BE2C (cell line): ENCODE results near the gene MRPS14.

Experiments
- DNase-seq: peaks from one replicate; pipeline ENCODE4 v3.0.0-alpha.2; 2020
- H3K27me3 ChIP-seq: fragments of 250-450 bp; sonication (Bioruptor Pico); 2 replicates; pipeline ENCODE4 v1.5.1; 2020; ENCODE audit warnings: mild to moderate bottlenecking
- H3K36me3 ChIP-seq: fragments of 250-450 bp; sonication (Bioruptor Pico); 2 replicates; pipeline ENCODE4 v1.5.1; 2020; ENCODE audit warnings: mild to moderate bottlenecking
- H3K4me1 ChIP-seq: fragments of 250-450 bp; sonication (Bioruptor Pico); 2 replicates; pipeline ENCODE4 v1.5.1; 2020
- H3K4me3 ChIP-seq: 2 replicates; pipeline ENCODE4 v1.5.1; 2011; ENCODE audit warnings: low read depth, low read length
- H3K9me3 ChIP-seq: fragments of 250-450 bp; sonication (Bioruptor Pico); 2 replicates; pipeline ENCODE4 v1.5.1; 2020
- CTCF ChIP-seq: IDR thresholded peaks from 2 replicates; pipeline ENCODE4 v1.5.1; 2012; ENCODE audit warnings: mild to moderate bottlenecking, low read depth, low read length

The MRPS14 gene

GRCh38 chr1:174988539-174988938 lies 34.7 kb downstream of the MRPS14 start:
- DNase-seq = no peak
- no peaks in the 10 kb centered on the region for H3K27me3 ChIP-seq
- H3K36me3 ChIP-seq = no peaks in the 10 kb centered on the region
- H3K4me1 ChIP-seq = peaks cover 5% of the 10 kb centered on the region
- no peak for TF ChIP-seq CTCF
- no peaks in the 10 kb centered on the region for H3K9me3 ChIP-seq
- no peak overlapping the region for H3K4me3 ChIP-seq

GRCh38 chr1:174984952-174985351 lies 38.3 kb downstream of the MRPS14 start:
- Histone ChIP-seq H3K27me3 (no peaks in the 10 kb centered on the region), H3K36me3 (peaks cover 4% of the 10 kb centered on the region; the same call in 1 of the 2 replicates), H3K9me3 (no peaks in the 10 kb centered on the region), H3K4me3 (no peak overlapping the region), H3K4me1 (peaks cover 5% of the 10 kb centered on the region)
- TF ChIP-seq CTCF = no peak
- DNase-seq = no peak

GRCh38 chr1:174982971-174983689 lies 40.1 kb downstream of the MRPS14 start:
- peaks cover 4% of the 10 kb centered on the region; the same call in 1 of the 2 replicates for H3K36me3 ChIP-seq
- H3K27me3 ChIP-seq = no peaks in the 10 kb centered on the region
- no peaks in the 10 kb centered on the region for H3K9me3 ChIP-seq
- peak; percentile 41 for DNase-seq
- H3K4me3 ChIP-seq = no peak overlapping the region
- peak; percentile 72 for TF ChIP-seq CTCF
- no peaks in the 10 kb centered on the region for H3K4me1 ChIP-seq

GRCh38 chr1:174976436-174977108 lies 46.7 kb downstream of the MRPS14 start:
- peaks cover 7% of the 10 kb centered on the region; the same call in 1 of the 2 replicates for H3K4me1 ChIP-seq
- no peak overlapping the region for H3K4me3 ChIP-seq
- H3K36me3 ChIP-seq = no peaks in the 10 kb centered on the region
- no peaks in the 10 kb centered on the region for H3K9me3 ChIP-seq
- no peak for DNase-seq
- no peak for TF ChIP-seq CTCF
- H3K27me3 ChIP-seq = no peaks in the 10 kb centered on the region

GRCh38 chr1:174975764-174976163 lies 47.5 kb downstream of the MRPS14 start:
- Histone ChIP-seq H3K27me3 (no peaks in the 10 kb centered on the region), H3K4me1 (peaks cover 7% of the 10 kb centered on the region; the same call in 1 of the 2 replicates), H3K36me3 (no peaks in the 10 kb centered on the region), H3K4me3 (no peak overlapping the region), H3K9me3 (no peaks in the 10 kb centered on the region)
- TF ChIP-seq CTCF = no peak
- DNase-seq = no peak

- Histone ChIP-seq H3K9me3 (no peaks in the 10 kb centered on the region), H3K4me3 (no peak overlapping the region), H3K36me3 (no peaks in the 10 kb centered on the region), H3K4me1 (peaks cover 7% of the 10 kb centered on the region; the same call in 1 of the 2 replicates), H3K27me3 (no peaks in the 10 kb centered on the region)
- TF ChIP-seq CTCF = no peak
- peak; percentile 64 for DNase-seq
Measured at GRCh38 chr1:174974711-174975119, 48.5 kb downstream of the MRPS14 start.
